ENCODE data around the gene SMCR8. TPM values are rescaled to one million over a fixed set of nuclear protein-coding genes. Genes with fewer than 3 reads are reported as not detected.

The SMCR8 gene
- total and polyA plus RNA-seq, 2 of the 8 experiments (the other 6 are each of a cell fraction or from before 2014, with no cell fraction given): 6.9 to 18.5 TPM

- no peak overlapping the region for H3K4ac ChIP-seq (replicated peaks; ENCODE audit: insufficient read length, low read depth, low read length)
- TF ChIP-seq ASH2L (IDR thresholded peaks at IDR 0.05; ENCODE audit: low read length): no peak
- no peak for TF ChIP-seq PHF8 (conservative IDR thresholded peaks at IDR 0.05; ENCODE audit: low read depth, low read length)
- no peak for TF ChIP-seq KDM4A (IDR thresholded peaks at IDR 0.05; ENCODE audit: low read depth, low read length, severe bottlenecking)
- no peak for TF ChIP-seq TCF12 (IDR thresholded peaks at IDR 0.05; ENCODE audit: low read depth, low read length)
- POLR2A ChIA-PET (ENCODE audit: partially characterized antibody): interaction anchor here (0.8 to 6.3 kb wide), 6 partner anchors 12 to 152 kb away, joined by 3 to 52 read pairs (median 6); partner anchors contain the start of genes SHMT1, SMCR8 and TOP3A
- FAIRE-seq (no peak), DNase-seq (ENCODE audit: low read depth in 1 of 2, low spot score in 2 of 2) (no peak)
- no peaks in the 10 kb centered on the region for H3K23me2 ChIP-seq (ENCODE audit: low read depth, low read length)
- H2AK5ac ChIP-seq (ENCODE audit: low read depth, low read length): no peak overlapping the region
- H3K18ac ChIP-seq (ENCODE audit: extremely low read depth, low read length): no peak overlapping the region
- H3K79me1 ChIP-seq (ENCODE audit: low read depth, low read length): no peaks in the 10 kb centered on the region; the same call in 1 of the 2 replicates
- H3K27ac ChIP-seq (ENCODE audit: low read depth, low read length): no peak overlapping the region
- no peaks in the 10 kb centered on the region for H3K9me3 ChIP-seq (ENCODE audit: insufficient read depth in 2 of 2, low read depth in 1 of 2, low read length in 1 of 2)
- CTCF ChIA-PET (ENCODE audit: partially characterized antibody): interaction anchor here (0.8 to 7.6 kb wide), 3 partner anchors 8 to 44 kb away, joined by 3 to 58 read pairs (median 4); no protein-coding TSS in a partner anchor
- H2BK12ac ChIP-seq (ENCODE audit: low read depth, low read length): no peak overlapping the region
- H2BK15ac ChIP-seq (ENCODE audit: low read length): no peak overlapping the region
- no peak overlapping the region for H2BK5ac ChIP-seq (ENCODE audit: low read depth, low read length)
- WGBS, 2 experiments (ENCODE audit: extremely low coverage in 1 of 2, insufficient coverage in 1 of 2, insufficient read length in 1 of 2, insufficient replicate concordance in 2 of 2, low coverage in 1 of 2, low lambda C conversion rate in 2 of 2, missing lambda C conversion rate in 1 of 2): 92% methylated on average over 9 of the region's 9 CpGs; no CpG with 5 or more reads in 1 of the 2 experiments
- peaks cover 27 to 60% (median 38%) of the 10 kb centered on the region in 4 experiments for H3K36me3 ChIP-seq (ENCODE audit: control insufficient read depth in 2 of 4, insufficient read depth in 4 of 4, low read length in 3 of 4)
- H3K4me2 ChIP-seq (ENCODE audit: insufficient read depth in 1 of 2, low read depth in 2 of 2, low read length in 2 of 2): no peak overlapping the region
- peaks cover 4% of the 10 kb centered on the region in 2 experiments for H4K20me1 ChIP-seq (replicated peaks in 1 of 2; ENCODE audit: control insufficient read depth in 1 of 2, insufficient read depth in 2 of 2, low read length in 2 of 2)
- no peak overlapping the region for H3K23ac ChIP-seq (ENCODE audit: insufficient read length)
- H2BK120ac ChIP-seq (replicated peaks; ENCODE audit: low read depth, low read length): no peak overlapping the region
- no peaks in the 10 kb centered on the region for H3K4me1 ChIP-seq (replicated peaks in 1 of 4; ENCODE audit: control insufficient read depth in 3 of 4, insufficient read depth in 4 of 4, low read length in 3 of 4)
- H4K91ac ChIP-seq (replicated peaks; ENCODE audit: insufficient read length, low read length): no peak overlapping the region
- no peaks in the 10 kb centered on the region for H3K27me3 ChIP-seq (replicated peaks in 1 of 4; ENCODE audit: control insufficient read depth in 3 of 4, extremely low read depth in 1 of 4, insufficient read depth in 3 of 4, low read length in 3 of 4)
- H3K56ac ChIP-seq (replicated peaks; ENCODE audit: insufficient read length, low read depth, low read length): no peak overlapping the region
- H2AFZ ChIP-seq (ENCODE audit: low read length): no peak overlapping the region
- H3K9ac ChIP-seq (replicated peaks in 1 of 4; ENCODE audit: extremely low read depth in 1 of 4, low read depth in 3 of 4, low read length in 3 of 4): no peak overlapping the region
- no peak overlapping the region for H3K4me3 ChIP-seq (ENCODE audit: extremely low read depth in 1 of 4, insufficient read depth in 2 of 4, low read depth in 3 of 4, low read length in 4 of 4)
- H3K79me2 ChIP-seq (ENCODE audit: control insufficient read depth in 1 of 2, insufficient read depth in 2 of 2, low read length in 2 of 2): no peaks in the 10 kb centered on the region
- no peak overlapping the region for H4K8ac ChIP-seq (ENCODE audit: extremely low read depth, insufficient read depth, low read length)
- no peak overlapping the region for H4K5ac ChIP-seq (ENCODE audit: insufficient read length, low read depth, low read length)
- H2BK20ac ChIP-seq (ENCODE audit: low read length): no peak overlapping the region
- no peak overlapping the region for H3K14ac ChIP-seq (ENCODE audit: insufficient read length)
These were observed 16.8 kb downstream of the SMCR8 start for GRCh38 chr17:18331879-18332278.
